Astrocyte of the spinal cord (primary cell): Measurements from ENCODE around the gene REEP6.

ENCODE experiments used
- DNase-seq: peaks from one replicate; pipeline ENCODE4 v3.0.0; 2011; ENCODE audit warnings: low read depth, low spot score
- H3K4me3 ChIP-seq: 2 replicates; pipeline ENCODE4 v1.5.1; 2011; ENCODE audit warnings: low read depth, mild to moderate bottlenecking, low read length, moderate library complexity
- CTCF ChIP-seq: IDR thresholded peaks from 2 replicates; pipeline ENCODE4 v1.5.1; 2012; ENCODE audit warnings: low read depth, mild to moderate bottlenecking, low read length, inconsistent platforms
- in situ Hi-C: cut with HindIII; loops from 2 replicates; pipeline ENCODE4 v1.10.0; 2017; ENCODE audit warnings: low sequenced_read_pairs

REEP6 gene

GRCh38 chr19:1491114-1491848, at the start of gene REEP6:
Gene REEP6, plus strand, starts transcription at chr19:1491181. Its CDS starts 89 bp downstream, at chr19:1491270.
- in situ Hi-C loops, result no loop called here
- no peak for DNase-seq
- no peak for TF ChIP-seq CTCF
- peak within 1 kb of the TSS; percentile 57 for H3K4me3 ChIP-seq

- H3K4me3 ChIP-seq, result no peak overlapping the region
- no peak for TF ChIP-seq CTCF
- no peak for DNase-seq
- in situ Hi-C loops, result no loop called here
These were observed 49.1 kb upstream of the REEP6 start for GRCh38 chr19:1441677-1442438.

- peak; percentile 70 for TF ChIP-seq CTCF
- in situ Hi-C loops, result no loop called here
- peak overlapping the region; percentile 29 for H3K4me3 ChIP-seq
- DNase-seq, result peak; percentile 45
These were observed 45.6 kb upstream of the REEP6 start for GRCh38 chr19:1445185-1445931.

- no peak for DNase-seq
- in situ Hi-C loops, result no loop called here
- no peak for TF ChIP-seq CTCF
- peak overlapping the region; percentile 29 for H3K4me3 ChIP-seq
These were observed 44.9 kb upstream of the REEP6 start for GRCh38 chr19:1445932-1446712.

GRCh38 chr19:1446713-1447481, 44.1 kb upstream of the REEP6 start:
- TF ChIP-seq CTCF, result no peak

More at GRCh38 chr19:1446713-1447481, 44.1 kb upstream of the REEP6 start:
- no peak for DNase-seq
- no peak overlapping the region for H3K4me3 ChIP-seq
- in situ Hi-C loops, result no loop called here
